ENCODE data around the gene RASAL2. TPM values are rescaled to one million over a fixed set of nuclear protein-coding genes. Genes with fewer than 3 reads are reported as not detected.

The RASAL2 gene
- total RNA-seq, 2 experiments from 2014 or later: not detected

GRCh38 chr1:178133239-178133989, 39.5 kb downstream of the RASAL2 start:
- no peak for ATAC-seq
- ChIA-PET POLR2A (no interaction called here), CTCF (no interaction called here)
- no peak for TF ChIP-seq CTCF (IDR thresholded peaks at IDR 0.05)
- H3K36me3 Mint-ChIP-seq (ENCODE audit: low read depth): no peaks in the 10 kb centered on the region
- no peaks in the 10 kb centered on the region for H3K9me3 Mint-ChIP-seq
- DNase-seq: no peak
- H3K27me3 Mint-ChIP-seq: no peaks in the 10 kb centered on the region
- no peaks in the 10 kb centered on the region for H3K4me1 Mint-ChIP-seq (ENCODE audit: low read depth)
- no peak overlapping the region for H3K4me3 Mint-ChIP-seq
- H3K27ac Mint-ChIP-seq: no peak overlapping the region
- intact Hi-C loops (cut with micrococcal nuclease): no loop called here

GRCh38 chr1:178134061-178134460, 40.2 kb downstream of the RASAL2 start:
- no peak overlapping the region for H3K27ac Mint-ChIP-seq
- ChIA-PET CTCF (no interaction called here), POLR2A (no interaction called here)
- intact Hi-C loops (cut with micrococcal nuclease): no loop called here
- H3K9me3 Mint-ChIP-seq: no peaks in the 10 kb centered on the region
- no peak for ATAC-seq
- H3K4me3 Mint-ChIP-seq: no peak overlapping the region
- H3K27me3 Mint-ChIP-seq: no peaks in the 10 kb centered on the region
- DNase-seq: no peak
- no peaks in the 10 kb centered on the region for H3K36me3 Mint-ChIP-seq (ENCODE audit: low read depth)
- no peak for TF ChIP-seq CTCF (IDR thresholded peaks at IDR 0.05)
- no peaks in the 10 kb centered on the region for H3K4me1 Mint-ChIP-seq (ENCODE audit: low read depth)

- peaks cover 2% of the 10 kb centered on the region for H3K9me3 Mint-ChIP-seq
- POLR2A ChIA-PET: no interaction called here
Observed at GRCh38 chr1:178137238-178137637, 43.3 kb downstream of the RASAL2 start.

GRCh38 chr1:178142806-178143205, 48.9 kb downstream of the RASAL2 start:
- Mint-ChIP-seq H3K9me3 (peaks cover 2% of the 10 kb centered on the region), H3K36me3 (ENCODE audit: low read depth) (no peaks in the 10 kb centered on the region), H3K4me1 (ENCODE audit: low read depth) (no peaks in the 10 kb centered on the region), H3K4me3 (no peak overlapping the region), H3K27me3 (no peaks in the 10 kb centered on the region), H3K27ac (no peak overlapping the region)
- TF ChIP-seq CTCF (IDR thresholded peaks at IDR 0.05): no peak
- intact Hi-C loops (cut with micrococcal nuclease): no loop called here
- DNase-seq: no peak
- CTCF ChIA-PET: no interaction called here
- ATAC-seq: no peak
- POLR2A ChIA-PET: no interaction called here

More at GRCh38 chr1:178137238-178137637, 43.3 kb downstream of the RASAL2 start:
- intact Hi-C loops (cut with micrococcal nuclease): no loop called here
- Mint-ChIP-seq H3K4me3 (no peak overlapping the region), H3K4me1 (ENCODE audit: low read depth) (no peaks in the 10 kb centered on the region), H3K27me3 (no peaks in the 10 kb centered on the region), H3K36me3 (ENCODE audit: low read depth) (no peaks in the 10 kb centered on the region), H3K27ac (no peak overlapping the region)
- TF ChIP-seq CTCF (IDR thresholded peaks at IDR 0.05): no peak
- ATAC-seq (no peak), DNase-seq (no peak)
- CTCF ChIA-PET: interaction anchor here (0.6 kb wide), 1 partner anchor 15 kb away, joined by 3 read pairs; no protein-coding TSS in a partner anchor

GRCh38 chr1:178143730-178144690, 50.1 kb downstream of the RASAL2 start:
- DNase-seq: no peak
- intact Hi-C loops (cut with micrococcal nuclease): no loop called here
- Mint-ChIP-seq H3K4me1 (ENCODE audit: low read depth) (no peaks in the 10 kb centered on the region), H3K27me3 (no peaks in the 10 kb centered on the region), H3K4me3 (no peak overlapping the region), H3K9me3 (peaks cover 2% of the 10 kb centered on the region), H3K36me3 (ENCODE audit: low read depth) (no peaks in the 10 kb centered on the region), H3K27ac (no peak overlapping the region)
- no peak for TF ChIP-seq CTCF (IDR thresholded peaks at IDR 0.05)
- ChIA-PET CTCF (no interaction called here), POLR2A (interaction anchor here (0.6 kb wide), 1 partner anchor 169 kb away, joined by 3 read pairs; no protein-coding TSS in a partner anchor)
- ATAC-seq: no peak

Measured in activated CD8-positive, alpha-beta T cell treated with anti-CD3 and anti-CD28 coated beads for 36 hours (primary cell).